HCT116 (cell line): ENCODE results near the gene KLF3.

Source experiments
- CTCF ChIP-seq, 3 experiments: fragments of 200-600 bp in 1 of 3; sonication (generic) in 1 of 3; IDR thresholded peaks in 2 of 3; conservative IDR thresholded peaks in 1 of 3; 2 replicates each; pipeline ENCODE4 v1.5.1; 2012 to 2017; ENCODE audit warnings: low read depth in 2 of 3, low read length in 2 of 3, antibody characterized with exemption in 1 of 3, borderline replicate concordance in 1 of 3, control low read depth in 1 of 3, mild to moderate bottlenecking in 1 of 3, mixed read lengths in 1 of 3, mixed run types in 1 of 3, moderate library complexity in 1 of 3; ENCODE audit not compliant: insufficient read depth in 1 of 3
- EZH2 ChIP-seq: fragments of 200-600 bp; sonication (generic); IDR thresholded peaks from 2 replicates; pipeline ENCODE4 v1.6.1; 2017; ENCODE audit warnings: antibody characterized with exemption, mixed run types
- JUND ChIP-seq: IDR thresholded peaks from 2 replicates; pipeline ENCODE4 v1.6.1; 2012
- POLR2A ChIP-seq: IDR thresholded peaks from 2 replicates; pipeline ENCODE4 v1.7.0; 2011; ENCODE audit warnings: borderline replicate concordance; ENCODE audit not compliant: insufficient read depth, insufficient read length; ENCODE audit errors: extremely low read depth
- POLR2AphosphoS5 ChIP-seq: IDR thresholded peaks from 2 replicates; pipeline ENCODE4 v1.6.1; 2011; ENCODE audit warnings: mild to moderate bottlenecking, low read depth, low read length, moderate library complexity
- SIN3A ChIP-seq: IDR thresholded peaks from 2 replicates; pipeline ENCODE4 v1.6.1; 2012; ENCODE audit warnings: low read depth
- YY1 ChIP-seq: IDR thresholded peaks from 2 replicates; pipeline ENCODE4 v1.6.1; 2011; ENCODE audit warnings: low read length, low read depth, moderate library complexity, mild to moderate bottlenecking; ENCODE audit not compliant: insufficient replicate concordance; ENCODE audit errors: extremely low read depth
- ZBTB33 ChIP-seq: IDR thresholded peaks from 2 replicates; pipeline ENCODE4 v1.6.1; 2011; ENCODE audit warnings: mild to moderate bottlenecking, low read length, moderate library complexity; ENCODE audit not compliant: insufficient replicate concordance; ENCODE audit errors: extremely low read depth
- TF ChIP-seq, protein P1 (sequence below): IDR thresholded peaks from 2 replicates; pipeline ENCODE4 v1.6.1; 2012
- TF ChIP-seq, protein P2 (sequence below): IDR thresholded peaks from 2 replicates; pipeline ENCODE4 v1.6.1; 2012; ENCODE audit warnings: low read depth

GRCh38 chr4:38670939-38671591, 7.1 kb downstream of the KLF3 start:
- TF ChIP-seq CTCF (IDR thresholded peaks at IDR 0.05 in 2 of 3, conservative IDR thresholded peaks at IDR 0.05 in 1 of 3; ENCODE audit: borderline replicate concordance in 1 of 3, insufficient read depth in 1 of 3, low read depth in 2 of 3, low read length in 2 of 3) (no peak), POLR2A (no peak), JUND (no peak), POLR2AphosphoS5 (no peak), YY1 (no peak), SIN3A (no peak), ZBTB33 (no peak), EZH2 (no peak)
- TF ChIP-seq, protein P1, sequence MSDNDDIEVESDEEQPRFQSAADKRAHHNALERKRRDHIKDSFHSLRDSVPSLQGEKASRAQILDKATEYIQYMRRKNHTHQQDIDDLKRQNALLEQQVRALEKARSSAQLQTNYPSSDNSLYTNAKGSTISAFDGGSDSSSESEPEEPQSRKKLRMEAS: no peak
- TF ChIP-seq, protein P2, sequence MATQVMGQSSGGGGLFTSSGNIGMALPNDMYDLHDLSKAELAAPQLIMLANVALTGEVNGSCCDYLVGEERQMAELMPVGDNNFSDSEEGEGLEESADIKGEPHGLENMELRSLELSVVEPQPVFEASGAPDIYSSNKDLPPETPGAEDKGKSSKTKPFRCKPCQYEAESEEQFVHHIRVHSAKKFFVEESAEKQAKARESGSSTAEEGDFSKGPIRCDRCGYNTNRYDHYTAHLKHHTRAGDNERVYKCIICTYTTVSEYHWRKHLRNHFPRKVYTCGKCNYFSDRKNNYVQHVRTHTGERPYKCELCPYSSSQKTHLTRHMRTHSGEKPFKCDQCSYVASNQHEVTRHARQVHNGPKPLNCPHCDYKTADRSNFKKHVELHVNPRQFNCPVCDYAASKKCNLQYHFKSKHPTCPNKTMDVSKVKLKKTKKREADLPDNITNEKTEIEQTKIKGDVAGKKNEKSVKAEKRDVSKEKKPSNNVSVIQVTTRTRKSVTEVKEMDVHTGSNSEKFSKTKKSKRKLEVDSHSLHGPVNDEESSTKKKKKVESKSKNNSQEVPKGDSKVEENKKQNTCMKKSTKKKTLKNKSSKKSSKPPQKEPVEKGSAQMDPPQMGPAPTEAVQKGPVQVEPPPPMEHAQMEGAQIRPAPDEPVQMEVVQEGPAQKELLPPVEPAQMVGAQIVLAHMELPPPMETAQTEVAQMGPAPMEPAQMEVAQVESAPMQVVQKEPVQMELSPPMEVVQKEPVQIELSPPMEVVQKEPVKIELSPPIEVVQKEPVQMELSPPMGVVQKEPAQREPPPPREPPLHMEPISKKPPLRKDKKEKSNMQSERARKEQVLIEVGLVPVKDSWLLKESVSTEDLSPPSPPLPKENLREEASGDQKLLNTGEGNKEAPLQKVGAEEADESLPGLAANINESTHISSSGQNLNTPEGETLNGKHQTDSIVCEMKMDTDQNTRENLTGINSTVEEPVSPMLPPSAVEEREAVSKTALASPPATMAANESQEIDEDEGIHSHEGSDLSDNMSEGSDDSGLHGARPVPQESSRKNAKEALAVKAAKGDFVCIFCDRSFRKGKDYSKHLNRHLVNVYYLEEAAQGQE: no peak
